Measurements from ENCODE around the gene FNBP1L. TPM values are rescaled to one million over a fixed set of nuclear protein-coding genes. Genes with fewer than 3 reads are reported as not detected.

FNBP1L gene
- total and polyA plus RNA-seq, 2 of the 8 experiments (the other 6 are each of a cell fraction or from before 2014, with no cell fraction given) = 48.9 to 95.9 TPM

DNA sequence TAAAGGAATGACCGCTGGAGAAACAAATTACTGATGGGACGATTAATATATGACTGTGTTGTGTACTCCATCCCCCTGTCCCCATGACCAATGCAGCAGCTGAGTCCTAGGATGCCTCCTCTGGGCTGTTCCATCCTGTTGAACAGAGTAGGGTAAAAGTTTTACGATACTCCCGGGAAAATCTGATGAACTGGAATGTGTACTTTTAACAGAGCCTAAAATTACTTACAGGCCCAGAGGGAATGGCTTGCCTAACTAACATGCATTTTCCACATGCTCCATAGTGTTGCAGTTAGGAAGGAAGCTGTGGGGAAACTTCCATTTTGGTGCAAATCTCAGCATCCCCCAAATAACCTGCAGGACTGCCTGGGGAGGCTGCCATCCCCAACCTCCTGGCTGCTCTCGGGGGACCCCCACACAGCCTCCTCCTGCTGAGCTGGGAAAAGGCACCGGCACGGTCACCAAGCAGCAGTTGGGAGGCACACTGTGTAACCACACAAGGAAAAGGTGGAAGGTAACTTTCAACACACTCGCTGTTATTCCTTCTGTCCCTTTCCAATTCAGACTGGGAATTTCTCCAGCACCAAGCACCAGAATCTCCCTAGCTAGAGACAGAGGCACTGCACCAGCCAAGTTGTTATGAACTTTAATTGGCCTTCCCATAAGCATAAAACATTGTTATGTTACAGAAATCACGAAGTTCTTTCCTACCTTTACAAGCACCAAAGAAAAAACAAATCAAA is 136.5 kb downstream of the FNBP1L start:
- Histone ChIP-seq H3K4me3 (ENCODE audit: extremely low read depth in 1 of 4, insufficient read depth in 2 of 4, low read depth in 3 of 4, low read length in 4 of 4) (no peak overlapping the region), H3K4me1 (replicated peaks in 1 of 4; ENCODE audit: control insufficient read depth in 3 of 4, insufficient read depth in 4 of 4, low read length in 3 of 4) (no peaks in the 10 kb centered on the region; a peak in 1 of 7 replicates), H3K79me2 (ENCODE audit: control insufficient read depth in 1 of 2, insufficient read depth in 2 of 2, low read length in 2 of 2) (no peaks in the 10 kb centered on the region), H4K91ac (replicated peaks; ENCODE audit: insufficient read length, low read length) (no peak overlapping the region), H3K9me3 (ENCODE audit: insufficient read depth in 2 of 2, low read depth in 1 of 2, low read length in 1 of 2) (no peaks in the 10 kb centered on the region), H3K36me3 (ENCODE audit: control insufficient read depth in 2 of 4, insufficient read depth in 4 of 4, low read length in 3 of 4) (peaks cover 0 to 12% (median 5%) of the 10 kb centered on the region in 4 experiments; a peak in 4 of 8 replicates), H4K8ac (ENCODE audit: extremely low read depth, insufficient read depth, low read length) (no peak overlapping the region), H3K4ac (replicated peaks; ENCODE audit: insufficient read length, low read depth, low read length) (no peak overlapping the region), H3K4me2 (ENCODE audit: insufficient read depth in 1 of 2, low read depth in 2 of 2, low read length in 2 of 2) (no peak overlapping the region), H3K18ac (ENCODE audit: extremely low read depth, low read length) (no peak overlapping the region), H4K20me1 (replicated peaks in 1 of 2; ENCODE audit: control insufficient read depth in 1 of 2, insufficient read depth in 2 of 2, low read length in 2 of 2) (no peaks in the 10 kb centered on the region), H3K9ac (replicated peaks in 1 of 4; ENCODE audit: extremely low read depth in 1 of 4, low read depth in 3 of 4, low read length in 3 of 4) (no peak overlapping the region), H3K79me1 (ENCODE audit: low read depth, low read length) (no peaks in the 10 kb centered on the region; the same call in 1 of the 2 replicates), H2BK120ac (replicated peaks; ENCODE audit: low read depth, low read length) (no peak overlapping the region), H2AK5ac (ENCODE audit: low read depth, low read length) (no peak overlapping the region), H3K23ac (ENCODE audit: insufficient read length) (no peak overlapping the region), H2BK12ac (ENCODE audit: low read depth, low read length) (no peak overlapping the region), H2BK5ac (ENCODE audit: low read depth, low read length) (no peak overlapping the region), H2AFZ (ENCODE audit: low read length) (no peak overlapping the region), H3K14ac (ENCODE audit: insufficient read length) (no peak overlapping the region), H3K23me2 (ENCODE audit: low read depth, low read length) (no peaks in the 10 kb centered on the region), H3K27ac (ENCODE audit: low read depth, low read length) (no peak overlapping the region), H2BK15ac (ENCODE audit: low read length) (no peak overlapping the region), H4K5ac (ENCODE audit: insufficient read length, low read depth, low read length) (no peak overlapping the region), H2BK20ac (ENCODE audit: low read length) (no peak overlapping the region), H3K27me3 (replicated peaks in 1 of 4; ENCODE audit: control insufficient read depth in 3 of 4, extremely low read depth in 1 of 4, insufficient read depth in 3 of 4, low read length in 3 of 4) (no peaks in the 10 kb centered on the region), H3K56ac (replicated peaks; ENCODE audit: insufficient read length, low read depth, low read length) (no peak overlapping the region)
- ChIA-PET POLR2A (ENCODE audit: partially characterized antibody) (no interaction called here), CTCF (ENCODE audit: partially characterized antibody) (interaction anchor here (1.1 to 1.6 kb wide), 3 partner anchors 8 to 259 kb away, joined by 3 to 4 read pairs (median 3); no protein-coding TSS in a partner anchor)
- TF ChIP-seq SP2 (IDR thresholded peaks at IDR 0.05; ENCODE audit: low read length) (no peak), SIN3A (conservative IDR thresholded peaks at IDR 0.05 in 1 of 2, IDR thresholded peaks at IDR 0.05 in 1 of 2; ENCODE audit: low read depth in 1 of 2, low read length in 2 of 2) (no peak), NANOG (IDR thresholded peaks at IDR 0.05; ENCODE audit: insufficient read depth, low read depth, low read length, poor library complexity, severe bottlenecking) (no peak), CTBP2 (IDR thresholded peaks at IDR 0.05; ENCODE audit: borderline replicate concordance, insufficient read depth, insufficient read length, low read length) (no peak), CHD2 (IDR thresholded peaks at IDR 0.05; ENCODE audit: low read length) (no peak), RFX5 (IDR thresholded peaks at IDR 0.05; ENCODE audit: borderline replicate concordance, low read depth, low read length) (no peak), FOSL1 (IDR thresholded peaks at IDR 0.05; ENCODE audit: insufficient read depth, low read depth, low read length) (no peak), SIX5 (IDR thresholded peaks at IDR 0.05; ENCODE audit: low read depth, low read length) (no peak)
- TF ChIP-seq, protein P1, sequence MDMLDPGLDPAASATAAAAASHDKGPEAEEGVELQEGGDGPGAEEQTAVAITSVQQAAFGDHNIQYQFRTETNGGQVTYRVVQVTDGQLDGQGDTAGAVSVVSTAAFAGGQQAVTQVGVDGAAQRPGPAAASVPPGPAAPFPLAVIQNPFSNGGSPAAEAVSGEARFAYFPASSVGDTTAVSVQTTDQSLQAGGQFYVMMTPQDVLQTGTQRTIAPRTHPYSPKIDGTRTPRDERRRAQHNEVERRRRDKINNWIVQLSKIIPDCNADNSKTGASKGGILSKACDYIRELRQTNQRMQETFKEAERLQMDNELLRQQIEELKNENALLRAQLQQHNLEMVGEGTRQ (IDR thresholded peaks at IDR 0.05; ENCODE audit: low read length) = no peak
- TF ChIP-seq, protein P2, sequence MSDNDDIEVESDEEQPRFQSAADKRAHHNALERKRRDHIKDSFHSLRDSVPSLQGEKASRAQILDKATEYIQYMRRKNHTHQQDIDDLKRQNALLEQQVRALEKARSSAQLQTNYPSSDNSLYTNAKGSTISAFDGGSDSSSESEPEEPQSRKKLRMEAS (IDR thresholded peaks at IDR 0.05) = no peak
- DNase-seq (ENCODE audit: low read depth in 1 of 2, low spot score in 2 of 2) (no peak), FAIRE-seq (no peak)
- WGBS, 2 experiments (ENCODE audit: extremely low coverage in 1 of 2, insufficient coverage in 1 of 2, insufficient read length in 1 of 2, insufficient replicate concordance in 2 of 2, low coverage in 1 of 2, low lambda C conversion rate in 2 of 2, missing lambda C conversion rate in 1 of 2) = 82% methylated on average over 9 of the region's 9 CpGs; no CpG with 5 or more reads in 1 of the 2 experiments

Measured in H1 (cell line).